Caco-2 (cell line): ENCODE data around the gene SLC4A4. TPM values are rescaled to one million over a fixed set of nuclear protein-coding genes. Genes with fewer than 3 reads are reported as not detected.

Source experiments
- BruUV-seq: library from RNA; stranded (reverse); fragments of 400-500 nt; replicated peaks from 2 replicates; lab custom pipeline; 2021; lab: Mats Ljungman, UMichigan
- CTCF ChIA-PET: fragments of 300-600 bp; sonication (Branson Sonifier 250); formaldehyde crosslinking; loops from one replicate; lab custom pipeline; 2022; ENCODE audit warnings: antibody characterized with exemption; lab: Charles Lee
- POLR2A ChIA-PET: fragments of 300-600 bp; sonication (Branson Sonifier 250); formaldehyde crosslinking; loops from one replicate; lab custom pipeline; 2022; ENCODE audit warnings: antibody characterized with exemption; lab: Charles Lee
- DNase-seq, 2 experiments: peaks; one replicate each; pipeline versions ENCODE4 v3.0.0 to v3.0.0-alpha.2; 2020 to 2022
- H3K27me3 ChIP-seq: replicated peaks from 2 replicates; pipeline ENCODE4 v1.6.0; 2011; ENCODE audit warnings: low read length; ENCODE audit not compliant: control insufficient read depth, insufficient read depth
- H3K36me3 ChIP-seq: 2 replicates; pipeline ENCODE4 v1.5.1; 2011; ENCODE audit warnings: low read length; ENCODE audit not compliant: control insufficient read depth, insufficient read depth
- H3K4me1 ChIP-seq: fragments of 250-450 bp; sonication (Bioruptor Pico); 2 replicates; pipeline ENCODE4 v1.5.1; 2020; ENCODE audit warnings: mild to moderate bottlenecking
- H3K4me3 ChIP-seq: 2 replicates; pipeline ENCODE4 v1.5.1; 2011; ENCODE audit warnings: low read depth, mild to moderate bottlenecking, control low read depth, low read length
- H3K9me3 ChIP-seq: fragments of 250-450 bp; sonication (Bioruptor Pico); 2 replicates; pipeline ENCODE4 v1.5.1; 2020; ENCODE audit warnings: mild to moderate bottlenecking, moderate library complexity
- H3K27ac Mint-ChIP-seq: one replicate; pipeline ENCODE4 v1.8.0; 2022; ENCODE audit warnings: mixed read lengths; ENCODE audit not compliant: unreplicated experiment
- H3K27me3 Mint-ChIP-seq: one replicate; pipeline ENCODE4 v1.8.0; 2022; ENCODE audit warnings: mixed read lengths; ENCODE audit not compliant: insufficient read depth, unreplicated experiment
- H3K36me3 Mint-ChIP-seq: one replicate; pipeline ENCODE4 v1.8.0; 2022; ENCODE audit warnings: mild to moderate bottlenecking, mixed read lengths; ENCODE audit not compliant: insufficient read depth, unreplicated experiment
- H3K4me1 Mint-ChIP-seq: one replicate; pipeline ENCODE4 v1.8.0; 2022; ENCODE audit warnings: low read depth, mixed read lengths; ENCODE audit not compliant: unreplicated experiment
- H3K4me3 Mint-ChIP-seq: one replicate; pipeline ENCODE4 v1.8.0; 2022; ENCODE audit warnings: mild to moderate bottlenecking, moderate library complexity, mixed read lengths; ENCODE audit not compliant: unreplicated experiment
- H3K9me3 Mint-ChIP-seq: one replicate; pipeline ENCODE4 v1.8.0; 2022; ENCODE audit warnings: mixed read lengths; ENCODE audit not compliant: unreplicated experiment
- CTCF ChIP-seq, 2 experiments: fragments of 200-600 bp in 1 of 2; IDR thresholded peaks; 1 replicate in 1 of 2; 2 replicates in 1 of 2; pipeline versions ENCODE4 v1.5.1 to v1.8.0; 2011 to 2022; ENCODE audit warnings: antibody characterized with exemption in 1 of 2, control low read depth in 1 of 2, inconsistent platforms in 1 of 2, low read depth in 1 of 2, low read length in 1 of 2, mild to moderate bottlenecking in 1 of 2, moderate library complexity in 1 of 2; ENCODE audit not compliant: insufficient read depth in 1 of 2, severe bottlenecking in 1 of 2, unreplicated experiment in 1 of 2
- intact Hi-C: fragments of 100-400 bp; cut with micrococcal nuclease; formaldehyde crosslinking; loops from one replicate; pipeline ENCODE4 v1.10.0; 2022; ENCODE audit not compliant: unreplicated experiment
- total RNA-seq: library from RNA; stranded (reverse); gene quantifications from 2 replicates; pipeline ENCODE4 v1.2.3, GENCODE V29; 2022

SLC4A4 gene
- total RNA-seq, 1 experiment from 2014 or later = 0.29 TPM

DNA sequence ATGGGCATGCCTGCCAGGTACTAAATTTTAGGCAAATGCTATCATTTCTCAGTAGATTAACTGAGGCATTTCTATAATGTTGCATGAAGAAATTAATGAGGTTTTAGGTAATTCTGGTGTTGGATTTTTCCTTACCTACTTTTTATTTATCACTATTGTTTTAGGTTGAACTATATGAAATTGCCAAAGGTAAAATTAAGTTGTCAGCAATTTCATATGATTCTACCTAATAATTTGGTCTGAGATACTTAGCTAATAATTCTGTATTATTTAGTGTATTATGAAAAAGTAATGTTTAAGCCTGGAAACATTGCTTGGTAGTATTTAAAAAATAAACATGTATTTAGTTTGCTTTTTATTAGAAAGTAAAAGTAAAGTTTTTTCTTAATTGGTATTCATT is 22.7 kb downstream of the SLC4A4 start:
- H3K27ac Mint-ChIP-seq = no peak overlapping the region

GRCh38 chr4:71366766-71367165 is 27.9 kb downstream of the SLC4A4 start:
- Histone ChIP-seq H3K4me1 (no peaks in the 10 kb centered on the region), H3K4me3 (no peak overlapping the region), H3K9me3 (no peaks in the 10 kb centered on the region), H3K27me3 (no peaks in the 10 kb centered on the region), H3K36me3 (no peaks in the 10 kb centered on the region)
- Mint-ChIP-seq H3K27me3 (no peaks in the 10 kb centered on the region), H3K36me3 (no peaks in the 10 kb centered on the region), H3K27ac (no peak overlapping the region), H3K4me1 (no peaks in the 10 kb centered on the region), H3K4me3 (no peak overlapping the region), H3K9me3 (no peaks in the 10 kb centered on the region)
- no peak for DNase-seq
- no peak for TF ChIP-seq CTCF (IDR thresholded peaks at IDR 0.05; ENCODE audit: insufficient read depth in 1 of 2, low read depth in 1 of 2, low read length in 1 of 2, severe bottlenecking in 1 of 2, unreplicated experiment in 1 of 2)
- POLR2A ChIA-PET = no interaction called here
- BruUV-seq = no TSS peak
- CTCF ChIA-PET = no interaction called here
- intact Hi-C loops = no loop called here

More for the DNA sequence above, 22.7 kb downstream of the SLC4A4 start:
- H3K27me3 Mint-ChIP-seq = no peaks in the 10 kb centered on the region
- Histone ChIP-seq H3K4me3 (no peak overlapping the region), H3K36me3 (no peaks in the 10 kb centered on the region), H3K4me1 (no peaks in the 10 kb centered on the region), H3K27me3 (no peaks in the 10 kb centered on the region), H3K9me3 (no peaks in the 10 kb centered on the region)
- intact Hi-C loops = no loop called here
- ChIA-PET CTCF (no interaction called here), POLR2A (no interaction called here)
- DNase-seq = no peak
- no TSS peak for BruUV-seq
- TF ChIP-seq CTCF (IDR thresholded peaks at IDR 0.05; ENCODE audit: insufficient read depth in 1 of 2, low read depth in 1 of 2, low read length in 1 of 2, severe bottlenecking in 1 of 2, unreplicated experiment in 1 of 2) = no peak
- no peak overlapping the region for H3K4me3 Mint-ChIP-seq
- no peaks in the 10 kb centered on the region for H3K9me3 Mint-ChIP-seq
- no peaks in the 10 kb centered on the region for H3K36me3 Mint-ChIP-seq
- no peaks in the 10 kb centered on the region for H3K4me1 Mint-ChIP-seq

DNA sequence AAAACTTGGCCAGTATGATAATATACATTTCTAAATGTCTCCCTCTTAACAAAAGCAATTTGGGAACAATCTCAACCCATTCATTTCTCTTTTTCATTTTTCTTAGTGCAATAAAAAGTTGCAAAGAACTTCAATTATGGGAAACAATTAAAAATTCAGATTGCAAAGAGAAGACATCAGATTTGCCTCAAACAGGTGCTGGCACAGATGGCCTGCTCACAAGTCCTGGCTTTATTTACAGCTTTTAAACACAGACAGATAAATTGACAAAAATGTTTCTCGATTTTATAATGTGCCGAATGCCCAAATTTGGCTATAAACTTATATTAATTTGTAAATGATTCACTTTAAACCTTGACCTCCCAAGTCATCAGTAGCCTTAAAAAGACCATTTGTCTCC is 28.7 kb downstream of the SLC4A4 start:
- Histone ChIP-seq H3K9me3 (no peaks in the 10 kb centered on the region), H3K4me1 (no peaks in the 10 kb centered on the region), H3K4me3 (no peak overlapping the region), H3K36me3 (no peaks in the 10 kb centered on the region), H3K27me3 (no peaks in the 10 kb centered on the region)
- Mint-ChIP-seq H3K4me3 (no peak overlapping the region), H3K4me1 (no peaks in the 10 kb centered on the region), H3K36me3 (no peaks in the 10 kb centered on the region), H3K9me3 (no peaks in the 10 kb centered on the region), H3K27me3 (no peaks in the 10 kb centered on the region), H3K27ac (no peak overlapping the region)
- no peak for TF ChIP-seq CTCF (IDR thresholded peaks at IDR 0.05; ENCODE audit: insufficient read depth in 1 of 2, low read depth in 1 of 2, low read length in 1 of 2, severe bottlenecking in 1 of 2, unreplicated experiment in 1 of 2)
- intact Hi-C loops = no loop called here
- CTCF ChIA-PET = no interaction called here
- no TSS peak for BruUV-seq
- no peak for DNase-seq
- POLR2A ChIA-PET = no interaction called here
